Tibial nerve (tissue), 4 donors: ENCODE results near the gene LSAMP. TPM values are rescaled to one million over a fixed set of nuclear protein-coding genes. Genes with fewer than 3 reads are reported as not detected.

Experiments used
- DNase-seq, 2 donors: peaks; one replicate each; pipeline ENCODE4 v3.0.0-alpha.2; 2019; ENCODE audit warnings: low spot score in 2 of 2
- H3K27ac ChIP-seq, 4 donors: fragments of 200-600 bp; sonication (generic) in 3 of 4; one replicate each; pipeline ENCODE4 v1.5.1; 2017 to 2019; ENCODE audit warnings: mild to moderate bottlenecking in 1 of 4
- H3K27me3 ChIP-seq, 2 donors: fragments of 200-600 bp; sonication (generic) in 1 of 2; one replicate each; pipeline versions ENCODE4 v1.5.1 to v1.6.0; 2017 to 2019
- H3K36me3 ChIP-seq, 3 donors: fragments of 200-600 bp; sonication (generic); one replicate each; pipeline ENCODE4 v1.5.1; 2018 to 2019
- H3K4me1 ChIP-seq, 4 donors: fragments of 200-600 bp; sonication (generic) in 3 of 4; one replicate each; pipeline ENCODE4 v1.5.1; 2017 to 2019
- H3K4me3 ChIP-seq, 4 donors: fragments of 200-600 bp; sonication (generic) in 3 of 4; one replicate each; pipeline ENCODE4 v1.5.1; 2017 to 2019; ENCODE audit warnings: mild to moderate bottlenecking in 1 of 4, moderate library complexity in 1 of 4
- H3K9me3 ChIP-seq, 4 donors: fragments of 200-600 bp; sonication (generic) in 3 of 4; one replicate each; pipeline ENCODE4 v1.5.1; 2017 to 2019
- EP300 ChIP-seq, 2 donors: sonication (generic); formaldehyde crosslinking; IDR thresholded peaks; one replicate each; pipeline ENCODE4 v1.6.1; 2017; ENCODE audit warnings: antibody characterized with exemption in 2 of 2, mild to moderate bottlenecking in 1 of 2
- POLR2A ChIP-seq, 2 donors: fragments of 450-650 bp; IDR thresholded peaks; one replicate each; pipeline ENCODE4 v1.6.1; 2017; ENCODE audit warnings: antibody characterized with exemption in 2 of 2, mild to moderate bottlenecking in 2 of 2, moderate library complexity in 2 of 2
- WGBS, 2 donors: methylation state at CpG; one replicate each; pipeline ENCODE4 v1.1.5; 2018; 5-methylcytosine and 5-hydroxymethylcytosine counted together
- total RNA-seq, 4 donors: library from RNA; depleted of rRNA; stranded (reverse); fragments of >200 nt; gene quantifications; one replicate each; pipeline ENCODE4 v1.1.0, GENCODE V29; 2016
- TF ChIP-seq, protein P1 (sequence below), 5 experiments: fragments of 200-600 bp in 3 of 5; fragments of 450-650 bp in 2 of 5; sonication (generic) in 3 of 5; IDR thresholded peaks; one replicate each; pipeline ENCODE4 v1.5.1; 2016 to 2019; ENCODE audit warnings: antibody characterized with exemption in 5 of 5, mild to moderate bottlenecking in 3 of 5, moderate library complexity in 2 of 5

LSAMP gene
- total RNA-seq, 4 donors from 2014 or later, result 3.6 to 6.1 (median 4.2) TPM

GRCh38 chr3:115855911-115856310 lies 589.4 kb downstream of the LSAMP start:
- H3K9me3 ChIP-seq, result no peaks in the 10 kb centered on the region
- TF ChIP-seq POLR2A (IDR thresholded peaks at IDR 0.05) (no peak), EP300 (IDR thresholded peaks at IDR 0.05) (no peak)
- TF ChIP-seq, protein P1, sequence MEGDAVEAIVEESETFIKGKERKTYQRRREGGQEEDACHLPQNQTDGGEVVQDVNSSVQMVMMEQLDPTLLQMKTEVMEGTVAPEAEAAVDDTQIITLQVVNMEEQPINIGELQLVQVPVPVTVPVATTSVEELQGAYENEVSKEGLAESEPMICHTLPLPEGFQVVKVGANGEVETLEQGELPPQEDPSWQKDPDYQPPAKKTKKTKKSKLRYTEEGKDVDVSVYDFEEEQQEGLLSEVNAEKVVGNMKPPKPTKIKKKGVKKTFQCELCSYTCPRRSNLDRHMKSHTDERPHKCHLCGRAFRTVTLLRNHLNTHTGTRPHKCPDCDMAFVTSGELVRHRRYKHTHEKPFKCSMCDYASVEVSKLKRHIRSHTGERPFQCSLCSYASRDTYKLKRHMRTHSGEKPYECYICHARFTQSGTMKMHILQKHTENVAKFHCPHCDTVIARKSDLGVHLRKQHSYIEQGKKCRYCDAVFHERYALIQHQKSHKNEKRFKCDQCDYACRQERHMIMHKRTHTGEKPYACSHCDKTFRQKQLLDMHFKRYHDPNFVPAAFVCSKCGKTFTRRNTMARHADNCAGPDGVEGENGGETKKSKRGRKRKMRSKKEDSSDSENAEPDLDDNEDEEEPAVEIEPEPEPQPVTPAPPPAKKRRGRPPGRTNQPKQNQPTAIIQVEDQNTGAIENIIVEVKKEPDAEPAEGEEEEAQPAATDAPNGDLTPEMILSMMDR (IDR thresholded peaks at IDR 0.05), result no peak
- no peaks in the 10 kb centered on the region for H3K27me3 ChIP-seq
- H3K27ac ChIP-seq, result no peak overlapping the region
- WGBS, 2 donors, result 93 to 100% methylated on average over 1 of the region's 1 CpG
- DNase-seq, result no peak
- no peaks in the 10 kb centered on the region for H3K36me3 ChIP-seq
- no peaks in the 10 kb centered on the region for H3K4me1 ChIP-seq
- H3K4me3 ChIP-seq, result no peak overlapping the region

DNA sequence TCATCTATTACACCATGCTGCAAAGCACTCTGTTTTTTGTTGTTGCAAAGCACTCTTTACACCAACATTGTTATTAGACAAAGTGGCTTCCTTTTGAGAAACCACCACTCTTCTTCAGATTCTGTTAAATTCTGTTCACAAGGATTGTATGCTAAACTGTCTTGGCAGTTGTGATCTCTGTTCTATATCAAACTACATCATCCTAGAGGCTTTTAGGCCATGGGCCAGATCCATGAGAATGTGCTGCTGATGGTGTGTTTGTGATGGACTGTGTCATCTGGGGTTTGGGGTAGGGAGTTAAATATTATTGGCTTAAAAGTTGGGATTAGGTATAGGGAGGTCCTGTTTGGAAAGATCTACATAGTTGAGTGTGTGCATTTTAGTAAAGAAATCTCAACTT lies 592.2 kb downstream of the LSAMP start:
- Histone ChIP-seq H3K9me3 (no peaks in the 10 kb centered on the region), H3K27ac (no peak overlapping the region), H3K27me3 (no peaks in the 10 kb centered on the region), H3K36me3 (no peaks in the 10 kb centered on the region), H3K4me1 (no peaks in the 10 kb centered on the region), H3K4me3 (no peak overlapping the region)
- DNase-seq, result no peak
- TF ChIP-seq, protein P1 (IDR thresholded peaks at IDR 0.05), result no peak

DNA sequence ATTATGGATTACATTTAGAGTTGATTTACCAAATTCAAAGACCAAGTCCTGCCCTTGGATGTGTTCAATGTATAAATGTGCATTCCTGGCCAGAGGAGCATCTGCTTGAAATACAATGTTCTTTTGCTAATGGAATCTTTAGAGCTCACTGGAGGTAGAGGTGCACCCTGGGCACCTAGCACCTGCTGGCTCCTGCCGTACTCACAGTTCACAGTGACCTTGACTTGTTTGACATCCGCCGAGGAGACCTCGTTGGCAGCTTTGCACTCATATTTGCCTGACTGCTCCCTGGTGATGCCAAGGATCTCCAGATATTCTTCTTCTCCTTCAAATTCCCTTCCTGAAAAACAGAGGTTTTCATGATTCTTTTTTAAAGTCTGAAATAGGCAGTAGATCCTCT lies 593.0 kb downstream of the LSAMP start:
- Histone ChIP-seq H3K27me3 (no peaks in the 10 kb centered on the region), H3K27ac (no peak overlapping the region), H3K36me3 (no peaks in the 10 kb centered on the region), H3K4me1 (no peaks in the 10 kb centered on the region), H3K9me3 (no peaks in the 10 kb centered on the region), H3K4me3 (no peak overlapping the region)
- no peak for DNase-seq
- TF ChIP-seq, protein P1 (IDR thresholded peaks at IDR 0.05), result no peak
- no peak for TF ChIP-seq EP300 (IDR thresholded peaks at IDR 0.05)
- WGBS, 2 donors, result 90 to 95% methylated on average over 4 of the region's 4 CpGs

- DNase-seq, result no peak
- TF ChIP-seq POLR2A (IDR thresholded peaks at IDR 0.05) (no peak), EP300 (IDR thresholded peaks at IDR 0.05) (no peak)
- TF ChIP-seq, protein P1 (IDR thresholded peaks at IDR 0.05), result no peak
- no peaks in the 10 kb centered on the region for H3K27me3 ChIP-seq
These were observed 593.7 kb downstream of the LSAMP start for GRCh38 chr3:115851571-115851970.

DNA sequence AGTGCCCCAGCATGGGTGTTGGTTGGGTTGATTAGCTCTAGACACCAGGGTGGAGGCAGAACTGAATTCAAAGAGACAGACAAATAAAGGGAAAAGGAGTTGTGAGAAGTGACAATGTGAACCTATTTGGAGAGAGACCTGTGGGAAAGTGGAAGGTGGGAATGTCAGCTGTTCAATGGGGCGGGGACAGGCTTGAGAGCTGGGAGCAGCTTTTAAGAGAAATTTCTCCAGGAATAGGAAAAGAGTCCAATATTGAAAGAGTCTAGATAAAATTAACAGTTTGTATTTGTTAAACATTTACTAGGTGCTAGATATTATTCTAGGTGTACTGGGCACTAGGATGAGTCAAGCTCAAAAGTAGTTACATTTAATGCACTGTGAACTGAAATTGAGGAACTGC lies 596.6 kb downstream of the LSAMP start:
- no peaks in the 10 kb centered on the region for H3K9me3 ChIP-seq
- H3K27me3 ChIP-seq, result no peaks in the 10 kb centered on the region
- no peak overlapping the region for H3K4me3 ChIP-seq
- DNase-seq, result no peak
- TF ChIP-seq, protein P1 (IDR thresholded peaks at IDR 0.05), result no peak
- no peak for TF ChIP-seq POLR2A (IDR thresholded peaks at IDR 0.05)
- no peak for TF ChIP-seq EP300 (IDR thresholded peaks at IDR 0.05)
- peaks cover 0 to 13% (median 0%) of the 10 kb centered on the region in 4 donors for H3K4me1 ChIP-seq
- 90 to 97% methylated on average over 1 of the region's 1 CpG for WGBS, 2 donors
- H3K36me3 ChIP-seq, result no peaks in the 10 kb centered on the region
- no peak overlapping the region for H3K27ac ChIP-seq

More at GRCh38 chr3:115851571-115851970, 593.7 kb downstream of the LSAMP start:
- Histone ChIP-seq H3K4me1 (peaks cover 0 to 2% (median 0%) of the 10 kb centered on the region in 4 donors), H3K9me3 (no peaks in the 10 kb centered on the region), H3K36me3 (no peaks in the 10 kb centered on the region), H3K27ac (no peak overlapping the region), H3K4me3 (no peak overlapping the region)
- WGBS, 2 donors, result 80 to 87% methylated on average over 3 of the region's 3 CpGs
